ENCODE results near the gene TUT1.

GRCh38 chr11:62542111-62542745, 49.1 kb downstream of the TUT1 start:
- TF ChIP-seq, protein P1, sequence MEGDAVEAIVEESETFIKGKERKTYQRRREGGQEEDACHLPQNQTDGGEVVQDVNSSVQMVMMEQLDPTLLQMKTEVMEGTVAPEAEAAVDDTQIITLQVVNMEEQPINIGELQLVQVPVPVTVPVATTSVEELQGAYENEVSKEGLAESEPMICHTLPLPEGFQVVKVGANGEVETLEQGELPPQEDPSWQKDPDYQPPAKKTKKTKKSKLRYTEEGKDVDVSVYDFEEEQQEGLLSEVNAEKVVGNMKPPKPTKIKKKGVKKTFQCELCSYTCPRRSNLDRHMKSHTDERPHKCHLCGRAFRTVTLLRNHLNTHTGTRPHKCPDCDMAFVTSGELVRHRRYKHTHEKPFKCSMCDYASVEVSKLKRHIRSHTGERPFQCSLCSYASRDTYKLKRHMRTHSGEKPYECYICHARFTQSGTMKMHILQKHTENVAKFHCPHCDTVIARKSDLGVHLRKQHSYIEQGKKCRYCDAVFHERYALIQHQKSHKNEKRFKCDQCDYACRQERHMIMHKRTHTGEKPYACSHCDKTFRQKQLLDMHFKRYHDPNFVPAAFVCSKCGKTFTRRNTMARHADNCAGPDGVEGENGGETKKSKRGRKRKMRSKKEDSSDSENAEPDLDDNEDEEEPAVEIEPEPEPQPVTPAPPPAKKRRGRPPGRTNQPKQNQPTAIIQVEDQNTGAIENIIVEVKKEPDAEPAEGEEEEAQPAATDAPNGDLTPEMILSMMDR (IDR thresholded peaks at IDR 0.05): no peak
- TF ChIP-seq ZBTB43 (CRISPR knock-in tag; IDR thresholded peaks at IDR 0.05) (no peak), SP1 (CRISPR knock-in tag; conservative IDR thresholded peaks at IDR 0.05) (no peak), TEAD1 (CRISPR knock-in tag; IDR thresholded peaks at IDR 0.05) (no peak), MXD4 (CRISPR knock-in tag; IDR thresholded peaks at IDR 0.05; ENCODE audit: borderline replicate concordance) (no peak), CBFB (CRISPR knock-in tag; IDR thresholded peaks at IDR 0.05; ENCODE audit: low read depth) (no peak), TEAD4 (CRISPR knock-in tag; IDR thresholded peaks at IDR 0.05) (no peak)
- TF ChIP-seq, protein P2, sequence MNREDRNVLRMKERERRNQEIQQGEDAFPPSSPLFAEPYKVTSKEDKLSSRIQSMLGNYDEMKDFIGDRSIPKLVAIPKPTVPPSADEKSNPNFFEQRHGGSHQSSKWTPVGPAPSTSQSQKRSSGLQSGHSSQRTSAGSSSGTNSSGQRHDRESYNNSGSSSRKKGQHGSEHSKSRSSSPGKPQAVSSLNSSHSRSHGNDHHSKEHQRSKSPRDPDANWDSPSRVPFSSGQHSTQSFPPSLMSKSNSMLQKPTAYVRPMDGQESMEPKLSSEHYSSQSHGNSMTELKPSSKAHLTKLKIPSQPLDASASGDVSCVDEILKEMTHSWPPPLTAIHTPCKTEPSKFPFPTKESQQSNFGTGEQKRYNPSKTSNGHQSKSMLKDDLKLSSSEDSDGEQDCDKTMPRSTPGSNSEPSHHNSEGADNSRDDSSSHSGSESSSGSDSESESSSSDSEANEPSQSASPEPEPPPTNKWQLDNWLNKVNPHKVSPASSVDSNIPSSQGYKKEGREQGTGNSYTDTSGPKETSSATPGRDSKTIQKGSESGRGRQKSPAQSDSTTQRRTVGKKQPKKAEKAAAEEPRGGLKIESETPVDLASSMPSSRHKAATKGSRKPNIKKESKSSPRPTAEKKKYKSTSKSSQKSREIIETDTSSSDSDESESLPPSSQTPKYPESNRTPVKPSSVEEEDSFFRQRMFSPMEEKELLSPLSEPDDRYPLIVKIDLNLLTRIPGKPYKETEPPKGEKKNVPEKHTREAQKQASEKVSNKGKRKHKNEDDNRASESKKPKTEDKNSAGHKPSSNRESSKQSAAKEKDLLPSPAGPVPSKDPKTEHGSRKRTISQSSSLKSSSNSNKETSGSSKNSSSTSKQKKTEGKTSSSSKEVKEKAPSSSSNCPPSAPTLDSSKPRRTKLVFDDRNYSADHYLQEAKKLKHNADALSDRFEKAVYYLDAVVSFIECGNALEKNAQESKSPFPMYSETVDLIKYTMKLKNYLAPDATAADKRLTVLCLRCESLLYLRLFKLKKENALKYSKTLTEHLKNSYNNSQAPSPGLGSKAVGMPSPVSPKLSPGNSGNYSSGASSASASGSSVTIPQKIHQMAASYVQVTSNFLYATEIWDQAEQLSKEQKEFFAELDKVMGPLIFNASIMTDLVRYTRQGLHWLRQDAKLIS (CRISPR knock-in tag; IDR thresholded peaks at IDR 0.05; ENCODE audit: borderline replicate concordance): no peak
- TF ChIP-seq, protein P3, sequence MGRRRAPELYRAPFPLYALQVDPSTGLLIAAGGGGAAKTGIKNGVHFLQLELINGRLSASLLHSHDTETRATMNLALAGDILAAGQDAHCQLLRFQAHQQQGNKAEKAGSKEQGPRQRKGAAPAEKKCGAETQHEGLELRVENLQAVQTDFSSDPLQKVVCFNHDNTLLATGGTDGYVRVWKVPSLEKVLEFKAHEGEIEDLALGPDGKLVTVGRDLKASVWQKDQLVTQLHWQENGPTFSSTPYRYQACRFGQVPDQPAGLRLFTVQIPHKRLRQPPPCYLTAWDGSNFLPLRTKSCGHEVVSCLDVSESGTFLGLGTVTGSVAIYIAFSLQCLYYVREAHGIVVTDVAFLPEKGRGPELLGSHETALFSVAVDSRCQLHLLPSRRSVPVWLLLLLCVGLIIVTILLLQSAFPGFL (CRISPR knock-in tag; IDR thresholded peaks at IDR 0.05; ENCODE audit: borderline replicate concordance): no peak
- TF ChIP-seq, protein P4, sequence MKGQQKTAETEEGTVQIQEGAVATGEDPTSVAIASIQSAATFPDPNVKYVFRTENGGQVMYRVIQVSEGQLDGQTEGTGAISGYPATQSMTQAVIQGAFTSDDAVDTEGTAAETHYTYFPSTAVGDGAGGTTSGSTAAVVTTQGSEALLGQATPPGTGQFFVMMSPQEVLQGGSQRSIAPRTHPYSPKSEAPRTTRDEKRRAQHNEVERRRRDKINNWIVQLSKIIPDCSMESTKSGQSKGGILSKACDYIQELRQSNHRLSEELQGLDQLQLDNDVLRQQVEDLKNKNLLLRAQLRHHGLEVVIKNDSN (CRISPR knock-in tag; IDR thresholded peaks at IDR 0.05): no peak
- TF ChIP-seq, protein P5, sequence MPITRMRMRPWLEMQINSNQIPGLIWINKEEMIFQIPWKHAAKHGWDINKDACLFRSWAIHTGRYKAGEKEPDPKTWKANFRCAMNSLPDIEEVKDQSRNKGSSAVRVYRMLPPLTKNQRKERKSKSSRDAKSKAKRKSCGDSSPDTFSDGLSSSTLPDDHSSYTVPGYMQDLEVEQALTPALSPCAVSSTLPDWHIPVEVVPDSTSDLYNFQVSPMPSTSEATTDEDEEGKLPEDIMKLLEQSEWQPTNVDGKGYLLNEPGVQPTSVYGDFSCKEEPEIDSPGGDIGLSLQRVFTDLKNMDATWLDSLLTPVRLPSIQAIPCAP (CRISPR knock-in tag; IDR thresholded peaks at IDR 0.05): no peak
